NCI-H1105 treated with DMSO at 0.1 percent for 48 hours (cell line): ENCODE measurements around the gene IGLON5.

ENCODE experiments used
- DNase-seq: peaks from one replicate; lab custom pipeline; 2025; lab: John Stamatoyannopoulos, UW

IGLON5 gene

DNA sequence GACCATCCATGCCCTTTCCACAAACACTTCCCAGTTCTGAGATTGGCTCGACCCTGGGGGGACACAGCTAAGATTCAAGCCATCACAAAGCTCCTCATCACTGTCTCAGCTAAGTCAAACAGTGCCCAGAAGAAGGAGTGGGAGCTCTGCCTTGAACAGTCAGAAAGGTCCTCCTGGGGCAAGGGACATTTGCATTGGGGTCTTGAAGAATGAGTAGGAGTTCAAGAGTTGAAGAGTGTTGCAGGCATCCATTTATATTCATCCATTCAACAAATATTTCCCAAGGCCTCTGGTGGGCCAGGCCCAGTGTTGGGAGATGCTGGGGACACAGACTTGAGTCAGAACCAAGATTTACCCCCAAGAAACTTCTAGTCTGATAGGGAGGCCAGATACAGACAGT is 6.5 kb downstream of the IGLON5 start:
- DNase-seq = no peak

DNA sequence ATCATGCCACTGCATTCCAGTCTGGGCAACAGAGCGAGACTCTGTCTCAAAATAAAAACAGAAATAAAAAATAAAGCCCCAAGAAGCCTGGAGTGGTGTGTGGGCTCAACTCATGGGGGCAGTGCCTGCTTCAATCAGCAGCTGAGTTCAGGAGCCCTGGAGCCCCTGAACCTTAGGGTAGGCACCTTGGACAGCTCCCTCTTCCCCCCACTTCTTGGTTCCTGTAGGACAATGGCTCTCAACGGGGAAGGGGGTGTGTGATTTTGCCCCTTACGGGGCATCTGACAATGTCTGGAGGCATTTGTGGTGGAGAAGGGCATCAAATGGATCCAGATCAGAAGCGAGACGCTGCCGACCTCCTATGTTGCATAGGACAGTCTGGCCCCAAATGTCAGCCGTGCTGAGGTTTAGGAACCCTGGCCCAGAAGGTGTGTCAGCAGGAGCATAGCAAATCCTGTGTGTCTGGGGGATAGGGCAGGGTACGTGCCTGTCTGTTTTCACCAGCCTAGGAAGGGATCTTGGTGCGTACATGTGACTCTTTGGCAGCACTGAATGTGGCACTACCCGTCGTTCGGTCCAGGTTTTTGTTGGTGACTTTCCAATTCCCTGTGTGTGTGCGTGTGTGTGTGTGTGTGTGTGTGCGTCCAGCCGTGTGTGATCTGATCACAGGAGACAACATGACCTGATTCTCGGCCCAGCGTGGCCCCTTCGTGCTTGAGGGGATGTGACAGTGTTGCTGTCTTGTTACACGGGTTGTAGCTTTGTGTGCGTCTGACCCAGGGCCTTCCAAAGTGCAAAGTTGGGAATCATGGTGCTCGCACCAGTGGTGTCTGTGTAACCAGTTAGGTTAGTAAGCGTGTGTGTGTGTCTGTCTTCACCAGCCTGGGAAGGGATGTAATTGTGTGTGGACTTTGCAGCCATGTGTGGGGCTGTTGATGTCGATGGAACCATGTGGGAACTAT is 7.5 kb downstream of the IGLON5 start:
- DNase-seq = no peak

DNA sequence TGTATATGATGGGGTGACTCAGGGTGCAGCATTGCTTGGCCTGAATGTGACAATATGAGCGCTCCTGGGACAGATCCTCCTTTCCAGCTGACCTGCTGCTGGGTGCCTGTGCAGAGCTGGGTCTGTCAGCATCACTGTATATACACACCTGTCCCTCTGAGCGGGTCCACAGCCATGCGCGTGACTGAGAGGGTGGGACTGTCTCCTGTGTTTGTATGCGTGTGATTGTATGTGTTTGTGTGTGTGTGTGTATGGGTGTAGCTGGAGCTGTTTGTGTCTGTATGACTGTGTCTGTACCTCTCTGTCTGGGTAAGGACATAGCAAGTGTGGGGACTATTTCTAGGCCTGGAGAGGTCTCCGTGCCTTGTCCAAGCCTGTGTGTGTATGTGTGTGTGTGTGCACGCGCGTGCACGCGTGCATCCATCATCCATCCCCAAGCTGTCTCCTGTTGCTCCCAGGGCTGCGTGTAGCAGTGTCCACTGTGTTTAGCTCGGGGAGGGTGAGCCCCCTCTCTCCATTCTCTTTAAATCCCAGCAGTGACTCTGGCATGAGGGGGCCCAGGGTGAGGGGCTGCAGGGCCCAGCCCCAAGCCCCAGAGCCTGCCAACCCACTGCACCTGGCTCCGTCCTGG is 8.3 kb downstream of the IGLON5 start:
- DNase-seq = no peak

DNA sequence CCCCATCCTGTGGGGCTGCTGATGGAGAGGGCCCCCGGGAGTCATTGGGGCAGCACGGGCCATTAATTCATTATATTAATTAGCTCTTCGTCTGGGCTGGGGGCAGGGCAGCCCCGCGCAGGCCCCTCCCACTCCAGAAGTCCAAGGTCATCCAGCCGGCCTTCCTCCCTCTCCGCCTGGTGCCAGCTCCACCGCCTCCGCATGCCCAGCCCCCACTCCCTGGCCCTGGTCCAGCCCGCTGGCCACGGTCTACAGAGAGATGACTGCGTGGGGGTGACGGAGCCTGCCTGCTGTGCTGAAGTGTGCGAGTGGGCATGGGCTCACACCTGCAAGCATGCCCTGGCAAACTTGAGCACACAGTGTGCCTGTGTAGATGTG is 8.8 kb downstream of the IGLON5 start:
- no peak for DNase-seq

DNA sequence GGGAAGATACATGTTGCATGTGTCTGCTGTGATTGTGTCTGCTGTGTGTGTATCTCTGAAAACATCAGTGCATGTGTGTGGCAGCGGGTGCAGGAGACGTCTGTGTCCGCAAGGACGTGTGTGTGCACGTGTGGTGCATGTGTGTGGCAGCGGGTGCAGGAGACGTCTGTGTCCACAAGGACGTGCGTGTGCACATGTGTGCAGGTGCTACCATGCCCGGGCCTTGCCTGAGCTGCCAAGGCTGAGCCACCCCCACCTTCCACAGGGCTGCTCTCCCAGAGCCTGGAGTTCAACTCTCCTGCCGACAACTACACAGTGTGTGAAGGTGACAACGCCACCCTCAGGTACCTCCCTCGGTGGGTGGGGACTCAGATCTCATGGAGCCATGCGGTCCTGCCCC is 10.4 kb downstream of the IGLON5 start:
- no peak for DNase-seq

GRCh38 chr19:51323481-51324166 is 12.2 kb downstream of the IGLON5 start:
- no peak for DNase-seq

- no peak for DNase-seq
Observed at GRCh38 chr19:51324167-51324481, 12.7 kb downstream of the IGLON5 start.

- DNase-seq = no peak
Observed at GRCh38 chr19:51325161-51325976, 13.9 kb downstream of the IGLON5 start.

DNA sequence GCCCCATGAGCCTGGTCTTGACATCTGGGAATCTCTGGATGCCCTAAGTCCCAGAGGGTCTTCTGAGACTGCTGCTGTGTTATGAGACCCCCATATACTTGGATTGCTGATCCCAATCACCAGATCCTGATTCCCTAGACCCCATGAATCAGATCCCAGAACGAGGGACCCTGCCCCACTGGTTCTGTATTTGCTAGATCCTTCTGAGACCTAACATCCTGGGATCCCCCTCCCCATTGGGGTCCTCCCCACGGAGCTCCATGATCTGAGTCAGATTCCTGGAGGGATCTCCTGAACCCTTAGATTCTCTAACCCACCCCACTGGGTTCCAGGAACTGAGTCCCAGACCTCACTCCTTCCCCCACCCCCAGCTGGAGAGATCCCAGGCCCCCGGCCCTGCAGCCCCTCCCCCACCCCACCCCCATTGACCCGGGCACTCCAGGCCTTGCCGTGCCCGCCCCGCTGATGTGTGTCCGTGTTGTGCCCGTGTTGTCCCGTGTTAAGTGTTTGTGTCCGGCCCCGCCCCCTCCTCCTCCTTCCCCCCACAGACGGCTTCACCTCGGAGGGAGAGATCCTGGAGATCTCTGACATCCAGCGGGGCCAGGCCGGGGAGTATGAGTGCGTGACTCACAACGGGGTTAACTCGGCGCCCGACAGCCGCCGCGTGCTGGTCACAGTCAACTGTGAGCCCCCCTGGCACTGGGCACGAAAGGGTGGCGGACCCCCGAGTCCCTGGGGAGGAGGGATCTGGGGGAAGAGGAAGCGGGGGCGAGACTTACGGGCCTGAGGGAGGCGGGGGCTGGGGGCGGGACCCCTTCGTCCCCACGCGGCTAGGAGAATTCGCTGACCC is 15.0 kb downstream of the IGLON5 start:
- no peak for DNase-seq

GRCh38 chr19:51327066-51328001 is 15.9 kb downstream of the IGLON5 start:
- DNase-seq = no peak

GRCh38 chr19:51329411-51329810 is 18.0 kb downstream of the IGLON5 start:
- DNase-seq = no peak

- no peak for DNase-seq
Observed at GRCh38 chr19:51330366-51330765, 18.9 kb downstream of the IGLON5 start.

GRCh38 chr19:51331193-51331592 is 19.7 kb downstream of the IGLON5 start:
- DNase-seq = no peak

DNA sequence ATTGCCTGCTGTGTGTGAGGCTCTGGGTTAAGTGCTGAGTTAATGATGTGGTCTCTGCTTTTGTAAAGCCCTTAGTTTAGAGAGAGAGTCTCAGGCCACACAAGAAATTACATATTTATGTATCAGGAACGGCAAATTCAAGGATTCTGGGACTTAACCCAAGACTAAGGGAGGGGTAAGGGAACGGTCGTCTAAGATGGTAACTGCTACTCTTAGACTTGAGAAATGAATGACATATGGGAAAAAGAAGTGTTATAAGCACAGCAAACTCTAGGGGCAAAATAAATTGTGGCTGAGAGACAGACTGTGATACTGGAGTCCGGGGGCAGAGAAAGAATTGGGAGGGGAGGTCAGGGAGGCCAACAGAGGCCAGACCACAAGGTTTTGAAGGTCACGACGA is 20.3 kb downstream of the IGLON5 start:
- DNase-seq = no peak

GRCh38 chr19:51333836-51334460 is 22.5 kb downstream of the IGLON5 start:
- DNase-seq = no peak

DNA sequence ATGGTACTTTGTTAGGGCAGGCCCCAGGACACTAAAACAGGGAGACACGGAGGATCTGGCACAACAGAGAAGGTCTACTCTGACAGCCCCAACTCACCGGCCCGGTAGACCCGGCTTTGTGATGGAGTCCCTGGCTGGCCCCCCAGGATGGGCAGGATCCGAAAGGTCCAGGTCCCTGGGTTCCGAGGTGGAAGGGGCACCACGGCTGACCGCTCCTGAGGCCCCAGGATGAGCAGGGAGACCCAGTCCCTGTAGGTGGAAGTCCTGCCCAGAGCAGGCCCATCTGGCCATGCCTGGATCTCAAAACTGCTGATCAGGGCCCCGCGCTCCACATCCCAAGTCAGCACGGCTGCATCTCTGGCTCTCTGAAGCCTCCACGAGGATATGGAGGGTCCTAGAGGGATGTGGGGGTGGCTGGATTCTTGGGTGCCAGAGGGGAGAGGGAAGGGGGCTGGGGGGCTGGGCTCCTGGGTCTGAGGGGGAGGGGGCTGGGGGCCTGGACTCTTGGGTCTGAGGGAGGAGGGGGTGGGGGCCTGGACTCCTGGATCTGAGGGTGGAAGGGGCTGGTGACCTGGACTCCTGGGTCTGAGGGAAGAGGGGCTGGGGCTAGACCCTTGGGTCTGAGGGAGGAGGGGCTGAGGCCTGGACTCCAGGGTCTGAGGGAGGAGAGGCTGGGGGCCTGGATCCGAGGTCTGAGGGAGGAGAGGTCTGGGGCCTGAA is 25.9 kb downstream of the IGLON5 start:
- DNase-seq = no peak

- DNase-seq = no peak
Observed at GRCh38 chr19:51337861-51338562, 26.6 kb downstream of the IGLON5 start.

GRCh38 chr19:51338563-51339312 is 27.3 kb downstream of the IGLON5 start:
- peak; percentile 24 for DNase-seq
